Karpas-422 (cell line): Measurements from ENCODE around the gene CSF2. TPM values are rescaled to one million over a fixed set of nuclear protein-coding genes. Genes with fewer than 3 reads are reported as not detected.

Source experiments
- DNase-seq: peaks from one replicate; pipeline ENCODE4 v3.0.0-alpha.2; 2015
- H2AFZ ChIP-seq: fragments of 200-600 bp; sonication (generic); 2 replicates; pipeline ENCODE4 v1.6.1; 2014; ENCODE audit warnings: antibody characterized with exemption, low read length, mixed read lengths
- H3K27ac ChIP-seq: fragments of 200-600 bp; sonication (generic); 2 replicates; pipeline ENCODE4 v1.5.1; 2014; ENCODE audit warnings: mild to moderate bottlenecking, low read length, moderate library complexity
- H3K27me3 ChIP-seq: fragments of 200-600 bp; sonication (generic); 2 replicates; pipeline ENCODE4 v1.6.1; 2014; ENCODE audit warnings: low read length, mixed read lengths
- H3K36me3 ChIP-seq: fragments of 200-600 bp; sonication (generic); 2 replicates; pipeline ENCODE4 v1.6.1; 2014; ENCODE audit warnings: low read length, mixed read lengths; ENCODE audit not compliant: insufficient read depth
- H3K4me1 ChIP-seq: fragments of 200-600 bp; sonication (generic); 2 replicates; pipeline ENCODE4 v1.6.1; 2014; ENCODE audit warnings: mild to moderate bottlenecking, low read length, mixed read lengths
- H3K4me2 ChIP-seq: fragments of 200-600 bp; sonication (generic); 2 replicates; pipeline ENCODE4 v1.6.1; 2014; ENCODE audit warnings: low read length, low read depth, mild to moderate bottlenecking; ENCODE audit not compliant: poor library complexity, severe bottlenecking
- H3K4me3 ChIP-seq: fragments of 200-600 bp; sonication (generic); 2 replicates; pipeline ENCODE4 v1.5.1; 2014; ENCODE audit warnings: mild to moderate bottlenecking, antibody characterized with exemption, low read length, mixed read lengths
- H3K79me2 ChIP-seq: fragments of 200-600 bp; sonication (generic); 2 replicates; pipeline ENCODE4 v1.6.1; 2014; ENCODE audit warnings: mild to moderate bottlenecking, low read length, mixed read lengths
- H3K9ac ChIP-seq: fragments of 200-600 bp; sonication (generic); 2 replicates; pipeline ENCODE4 v1.6.0; 2014; ENCODE audit warnings: low read length
- H3K9me2 ChIP-seq: fragments of 200-600 bp; sonication (generic), shearing (Covaris generic); replicated peaks from 2 replicates; pipeline ENCODE4 v1.6.0; 2014; ENCODE audit warnings: mild to moderate bottlenecking, low read length, moderate library complexity; ENCODE audit not compliant: insufficient read depth
- H3K9me3 ChIP-seq: fragments of 300-700, 200-600 bp; sonication (generic); 2 replicates; pipeline ENCODE4 v1.6.1; 2014; ENCODE audit warnings: low read length, mixed read lengths
- H4K20me1 ChIP-seq: fragments of 200-600 bp; sonication (generic); 2 replicates; pipeline ENCODE4 v1.6.1; 2014; ENCODE audit warnings: mild to moderate bottlenecking, antibody characterized with exemption, low read length, low read depth; ENCODE audit not compliant: insufficient read depth
- total RNA-seq: library from RNA; depleted of rRNA; stranded (reverse); fragments of >200 nt; shearing (Covaris generic); gene quantifications from 2 replicates; pipeline ENCODE4 v1.2.3, GENCODE V29; 2014; ENCODE audit warnings: low replicate concordance

The CSF2 gene
- total RNA-seq, 1 experiment from 2014 or later, result not detected

DNA sequence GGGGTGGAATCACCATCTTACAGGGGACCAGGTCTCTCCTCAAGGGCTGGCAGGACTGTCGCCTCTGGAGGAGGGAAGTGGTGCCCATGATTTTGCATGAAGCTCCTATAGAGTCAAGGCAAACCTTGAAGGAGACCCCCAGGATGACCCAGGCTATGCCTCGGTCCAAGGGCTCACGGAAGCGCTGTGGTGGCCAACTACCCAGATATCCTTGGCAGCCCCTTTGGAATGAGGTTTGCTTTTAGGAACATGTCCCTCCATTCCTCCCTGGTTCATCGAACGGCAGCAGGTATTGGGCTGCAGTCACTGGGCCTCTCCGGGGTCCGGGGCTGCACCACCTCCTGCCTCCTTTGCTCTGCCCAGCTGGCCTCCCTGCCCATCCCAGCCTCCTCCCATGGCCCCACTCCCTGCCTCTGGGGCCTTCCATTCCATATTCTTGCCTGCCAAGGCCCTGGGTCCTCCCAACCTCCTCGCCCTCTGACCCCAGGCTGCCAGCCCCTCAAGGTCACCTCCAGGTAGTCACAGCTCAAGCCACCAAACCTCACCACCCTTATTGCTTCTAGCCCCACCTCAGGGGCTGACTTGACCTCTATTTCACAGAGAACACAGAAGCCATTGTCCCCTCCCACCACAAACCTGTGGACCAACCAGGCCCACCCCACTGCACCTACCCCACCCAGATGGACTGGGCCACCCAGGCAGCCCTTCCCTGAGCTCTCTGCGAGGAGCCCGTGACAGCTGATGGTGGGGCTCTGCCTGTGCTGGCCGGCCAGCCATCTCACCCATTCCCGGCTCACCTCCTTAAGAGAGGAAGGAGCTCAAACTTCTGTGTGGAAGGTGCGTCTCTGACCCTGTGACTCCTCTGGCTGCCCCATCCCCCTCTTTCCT lies 16.7 kb upstream of the CSF2 start:
- H3K27ac ChIP-seq, result no peak overlapping the region
- no peak overlapping the region for H2AFZ ChIP-seq
- H3K9me2 ChIP-seq, result no peaks in the 10 kb centered on the region
- H3K4me1 ChIP-seq, result no peaks in the 10 kb centered on the region
- H3K36me3 ChIP-seq, result no peaks in the 10 kb centered on the region
- H3K9ac ChIP-seq, result no peak overlapping the region
- no peak overlapping the region for H3K4me3 ChIP-seq
- no peaks in the 10 kb centered on the region for H3K27me3 ChIP-seq
- H4K20me1 ChIP-seq, result no peaks in the 10 kb centered on the region
- DNase-seq, result no peak
- no peaks in the 10 kb centered on the region for H3K9me3 ChIP-seq
- no peak overlapping the region for H3K4me2 ChIP-seq
- no peaks in the 10 kb centered on the region for H3K79me2 ChIP-seq

GRCh38 chr5:132057498-132058255 lies 15.9 kb upstream of the CSF2 start:
- DNase-seq, result no peak
- Histone ChIP-seq H3K79me2 (no peaks in the 10 kb centered on the region), H3K9me3 (no peaks in the 10 kb centered on the region), H3K27me3 (no peaks in the 10 kb centered on the region), H3K36me3 (no peaks in the 10 kb centered on the region), H3K9ac (no peak overlapping the region), H3K27ac (no peak overlapping the region), H2AFZ (no peak overlapping the region), H3K4me1 (no peaks in the 10 kb centered on the region), H3K9me2 (no peaks in the 10 kb centered on the region), H3K4me2 (no peak overlapping the region), H3K4me3 (no peak overlapping the region), H4K20me1 (no peaks in the 10 kb centered on the region)

GRCh38 chr5:132058646-132059042 lies 14.9 kb upstream of the CSF2 start:
- Histone ChIP-seq H3K9me3 (no peaks in the 10 kb centered on the region), H3K4me3 (no peak overlapping the region), H3K27me3 (no peaks in the 10 kb centered on the region), H3K4me1 (no peaks in the 10 kb centered on the region), H2AFZ (no peak overlapping the region), H3K9ac (no peak overlapping the region), H3K36me3 (no peaks in the 10 kb centered on the region), H4K20me1 (no peaks in the 10 kb centered on the region; the same call in 1 of the 2 replicates), H3K27ac (no peak overlapping the region), H3K4me2 (no peak overlapping the region), H3K79me2 (no peaks in the 10 kb centered on the region), H3K9me2 (no peaks in the 10 kb centered on the region)
- DNase-seq, result no peak

GRCh38 chr5:132059043-132059695 lies 14.4 kb upstream of the CSF2 start:
- Histone ChIP-seq H3K9me3 (no peaks in the 10 kb centered on the region), H3K27ac (no peak overlapping the region), H3K9me2 (no peaks in the 10 kb centered on the region), H3K4me1 (no peaks in the 10 kb centered on the region), H3K79me2 (no peaks in the 10 kb centered on the region), H2AFZ (no peak overlapping the region), H3K36me3 (no peaks in the 10 kb centered on the region), H3K4me3 (no peak overlapping the region), H3K4me2 (no peak overlapping the region), H3K9ac (no peak overlapping the region), H4K20me1 (no peaks in the 10 kb centered on the region; the same call in 1 of the 2 replicates), H3K27me3 (no peaks in the 10 kb centered on the region)
- DNase-seq, result no peak

DNA sequence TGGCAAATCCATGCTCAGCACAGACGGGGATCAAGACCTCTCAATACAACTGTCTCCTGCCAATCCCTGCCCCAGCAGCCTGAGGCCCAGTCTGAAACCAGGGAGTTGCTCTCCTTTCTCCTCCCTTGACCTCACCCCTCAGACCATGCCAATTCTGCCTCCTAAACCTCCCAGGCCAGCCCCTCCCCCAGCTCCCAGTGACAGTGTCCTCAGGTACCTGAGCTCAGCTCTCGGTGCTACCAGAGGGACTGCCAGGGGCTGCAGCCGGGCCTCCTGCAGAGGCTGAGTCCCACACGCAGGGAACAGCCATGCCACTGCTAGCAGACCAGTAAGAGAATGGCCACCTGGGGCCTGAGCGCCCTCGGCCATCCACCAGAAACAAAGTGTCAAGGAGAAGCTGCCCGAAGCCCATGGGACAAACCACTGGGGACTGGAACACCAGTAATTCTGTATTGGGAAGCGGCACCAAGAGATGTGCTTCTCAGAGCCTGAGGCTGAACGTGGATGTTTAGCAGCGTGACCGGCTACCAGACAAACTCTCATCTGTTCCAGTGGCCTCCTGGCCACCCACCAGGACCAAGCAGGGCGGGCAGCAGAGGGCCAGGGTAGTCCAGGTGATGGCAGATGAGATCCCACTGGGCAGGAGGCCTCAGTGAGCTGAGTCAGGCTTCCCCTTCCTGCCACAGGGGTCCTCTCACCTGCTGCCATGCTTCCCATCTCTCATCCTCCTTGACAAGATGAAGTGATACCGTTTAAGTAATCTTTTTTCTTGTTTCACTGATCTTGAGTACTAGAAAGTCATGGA lies 13.7 kb upstream of the CSF2 start:
- DNase-seq, result no peak
- Histone ChIP-seq H3K4me2 (no peak overlapping the region), H3K4me3 (no peak overlapping the region), H2AFZ (no peak overlapping the region), H3K9me2 (no peaks in the 10 kb centered on the region), H3K4me1 (no peaks in the 10 kb centered on the region), H3K36me3 (no peaks in the 10 kb centered on the region), H3K27me3 (no peaks in the 10 kb centered on the region), H3K79me2 (no peaks in the 10 kb centered on the region), H3K9ac (no peak overlapping the region), H4K20me1 (no peaks in the 10 kb centered on the region; the same call in 1 of the 2 replicates), H3K27ac (no peak overlapping the region), H3K9me3 (no peaks in the 10 kb centered on the region)

DNA sequence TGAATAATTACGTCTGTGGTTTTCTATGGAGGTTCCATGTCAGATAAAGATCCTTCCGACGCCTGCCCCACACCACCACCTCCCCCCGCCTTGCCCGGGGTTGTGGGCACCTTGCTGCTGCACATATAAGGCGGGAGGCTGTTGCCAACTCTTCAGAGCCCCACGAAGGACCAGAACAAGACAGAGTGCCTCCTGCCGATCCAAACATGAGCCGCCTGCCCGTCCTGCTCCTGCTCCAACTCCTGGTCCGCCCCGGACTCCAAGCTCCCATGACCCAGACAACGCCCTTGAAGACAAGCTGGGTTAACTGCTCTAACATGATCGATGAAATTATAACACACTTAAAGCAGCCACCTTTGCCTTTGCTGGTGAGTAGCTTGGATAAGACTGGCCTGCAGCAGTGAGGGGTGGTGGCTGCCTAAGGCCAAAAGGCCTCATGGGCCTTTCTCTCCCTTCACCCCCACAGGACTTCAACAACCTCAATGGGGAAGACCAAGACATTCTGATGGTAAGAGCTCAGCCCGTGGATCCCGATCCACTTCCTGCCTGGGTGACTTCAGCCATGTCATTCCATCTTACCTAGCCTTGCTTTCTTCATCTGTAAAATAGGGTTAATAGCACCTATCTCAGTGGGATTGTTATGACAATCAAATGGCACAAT lies 13.0 kb upstream of the CSF2 start, which contains the start of gene IL3:
IL3 (plus strand) TSS at position 155 of the 661 bp plus-strand sequence; CDS start at position 207, 52 bp downstream.
- Histone ChIP-seq H3K4me1 (no peaks in the 10 kb centered on the region), H3K9me2 (no peaks in the 10 kb centered on the region), H4K20me1 (no peaks in the 10 kb centered on the region; the same call in none of the 2 replicates), H3K9ac (no peak within 1 kb of the TSS), H2AFZ (no peak within 1 kb of the TSS), H3K36me3 (no peaks in the 10 kb centered on the region), H3K9me3 (no peaks in the 10 kb centered on the region), H3K27ac (no peak within 1 kb of the TSS), H3K4me2 (no peak within 1 kb of the TSS), H3K79me2 (no peaks in the 10 kb centered on the region), H3K4me3 (no peak within 1 kb of the TSS), H3K27me3 (no peaks in the 10 kb centered on the region)
- no peak for DNase-seq

DNA sequence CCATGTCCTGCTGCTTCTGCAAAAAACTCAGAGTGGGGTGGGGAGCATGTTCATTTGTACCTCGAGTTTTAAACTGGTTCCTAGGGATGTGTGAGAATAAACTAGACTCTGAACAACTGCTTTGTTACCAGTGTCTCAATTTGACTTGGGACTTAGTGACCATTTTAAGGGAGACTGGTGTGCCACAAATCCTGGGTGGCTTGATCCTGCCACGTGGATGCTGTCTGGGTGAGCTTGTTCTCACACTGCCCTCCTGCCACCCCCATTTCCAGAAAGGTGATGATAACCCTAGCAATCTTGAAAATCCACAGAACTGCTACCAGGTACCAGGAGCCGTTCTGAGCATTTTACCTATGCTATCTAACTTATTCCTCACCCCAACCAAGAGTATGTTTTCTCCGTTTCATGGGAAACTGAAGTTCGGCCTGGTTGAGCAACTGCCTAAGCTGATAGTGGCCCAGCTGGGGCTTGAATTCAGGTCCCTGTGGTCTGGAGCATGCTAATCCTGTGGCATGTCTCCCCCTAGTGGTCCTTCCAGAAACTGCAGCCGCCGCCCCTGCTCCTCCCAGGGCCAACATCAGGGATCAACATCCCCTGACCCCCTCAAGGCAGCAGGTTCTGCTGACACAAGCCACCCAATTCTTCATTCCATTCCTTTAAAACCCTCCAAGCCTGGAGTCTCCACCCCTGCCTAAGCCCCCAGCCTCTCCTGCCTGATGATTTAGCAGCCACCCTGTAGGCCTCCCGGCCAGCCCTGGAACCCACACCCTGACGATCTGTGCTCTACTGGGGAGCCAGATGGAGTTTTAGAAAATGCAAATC lies 10.3 kb upstream of the CSF2 start:
- Histone ChIP-seq H4K20me1 (no peaks in the 10 kb centered on the region; the same call in none of the 2 replicates), H3K4me3 (no peak overlapping the region), H2AFZ (no peak overlapping the region)

More for the DNA sequence above, 10.3 kb upstream of the CSF2 start:
- H3K36me3 ChIP-seq, result no peaks in the 10 kb centered on the region
- H3K79me2 ChIP-seq, result no peaks in the 10 kb centered on the region
- H3K9ac ChIP-seq, result no peak overlapping the region
- peak; percentile 85 for DNase-seq
- no peaks in the 10 kb centered on the region for H3K27me3 ChIP-seq
- no peaks in the 10 kb centered on the region for H3K4me1 ChIP-seq
- no peak overlapping the region for H3K27ac ChIP-seq
- no peak overlapping the region for H3K4me2 ChIP-seq
- no peaks in the 10 kb centered on the region for H3K9me2 ChIP-seq
- no peaks in the 10 kb centered on the region for H3K9me3 ChIP-seq
